Liver (tissue), 9 donors: Measurements from ENCODE around the gene ZNF45. TPM values are rescaled to one million over a fixed set of nuclear protein-coding genes. Genes with fewer than 3 reads are reported as not detected.
A peak's percentile ranks its signal among the peaks of the same experiment; 100 is the strongest.

ENCODE experiments used
- DNase-seq: peaks from one replicate; pipeline ENCODE4 v3.0.0-alpha.2; 2017; ENCODE audit warnings: low spot score
- H3K27ac ChIP-seq, 2 donors: one replicate each; pipeline ENCODE4 v1.7.0; 2013; ENCODE audit warnings: inconsistent platforms in 2 of 2, low read length in 2 of 2, control low read depth in 1 of 2, low read depth in 1 of 2, mild to moderate bottlenecking in 1 of 2
- H3K27me3 ChIP-seq, 4 donors: one replicate each; pipeline versions ENCODE4 v1.6.1 to v1.7.0; 2013; ENCODE audit warnings: low read length in 3 of 4, inconsistent platforms in 1 of 4, mild to moderate bottlenecking in 1 of 4, moderate library complexity in 1 of 4; ENCODE audit not compliant: control insufficient read depth in 4 of 4, insufficient read depth in 4 of 4
- H3K36me3 ChIP-seq, 4 donors: one replicate each; pipeline versions ENCODE4 v1.6.1 to v1.7.0; 2013; ENCODE audit warnings: low read length in 3 of 4, mild to moderate bottlenecking in 3 of 4, low read depth in 1 of 4, moderate library complexity in 1 of 4; ENCODE audit not compliant: control insufficient read depth in 4 of 4, insufficient read depth in 3 of 4
- H3K4me1 ChIP-seq, 4 donors: one replicate each; pipeline versions ENCODE4 v1.6.1 to v1.7.0; 2013; ENCODE audit warnings: low read length in 3 of 4, mild to moderate bottlenecking in 3 of 4, moderate library complexity in 1 of 4; ENCODE audit not compliant: control insufficient read depth in 4 of 4, insufficient read depth in 4 of 4
- H3K4me3 ChIP-seq, 3 donors: one replicate each; pipeline versions ENCODE4 v1.6.1 to v1.7.0; 2013; ENCODE audit warnings: low read length in 3 of 3, control low read depth in 1 of 3, low read depth in 1 of 3, mild to moderate bottlenecking in 1 of 3
- H3K9ac ChIP-seq, 2 donors: one replicate each; pipeline ENCODE4 v1.7.0; 2013; ENCODE audit warnings: low read length in 2 of 2, mild to moderate bottlenecking in 2 of 2, moderate library complexity in 2 of 2, control low read depth in 1 of 2, low read depth in 1 of 2
- H3K9me3 ChIP-seq, 4 donors: one replicate each; pipeline versions ENCODE4 v1.6.1 to v1.7.0; 2013; ENCODE audit warnings: low read length in 3 of 4; ENCODE audit not compliant: control insufficient read depth in 4 of 4
- ATF3 ChIP-seq: IDR thresholded peaks from 2 replicates; pipeline ENCODE4 v1.6.1; 2016; ENCODE audit warnings: antibody characterized with exemption
- CTCF ChIP-seq: fragments of 150-350 bp; IDR thresholded peaks from 2 replicates; pipeline ENCODE4 v1.5.1; 2017; ENCODE audit warnings: improper control_type of control experiment, low read depth, low read length; ENCODE audit not compliant: missing input control
- EGR1 ChIP-seq, 2 donors: IDR thresholded peaks; 2 replicates each; pipeline ENCODE4 v1.6.1; 2016 to 2018; ENCODE audit warnings: antibody characterized with exemption in 2 of 2, low read depth in 2 of 2
- FOXA1 ChIP-seq: IDR thresholded peaks from 2 replicates; pipeline ENCODE4 v1.6.1; 2016; ENCODE audit warnings: antibody characterized with exemption
- GABPA ChIP-seq, 2 donors: IDR thresholded peaks in 1 of 2; conservative IDR thresholded peaks in 1 of 2; 2 replicates each; pipeline ENCODE4 v1.6.1; 2016; ENCODE audit warnings: antibody characterized with exemption in 2 of 2, mild to moderate bottlenecking in 1 of 2, moderate library complexity in 1 of 2
- HNF4G ChIP-seq: IDR thresholded peaks from 2 replicates; pipeline ENCODE4 v1.6.1; 2016; ENCODE audit warnings: antibody characterized with exemption
- JUND ChIP-seq, 2 donors: IDR thresholded peaks; 2 replicates each; pipeline ENCODE4 v1.6.1; 2016; ENCODE audit warnings: antibody characterized with exemption in 2 of 2
- MAX ChIP-seq: IDR thresholded peaks from 2 replicates; pipeline ENCODE4 v1.6.1; 2016; ENCODE audit warnings: antibody characterized with exemption
- NR2F2 ChIP-seq: IDR thresholded peaks from 2 replicates; pipeline ENCODE4 v1.6.1; 2016; ENCODE audit warnings: antibody characterized with exemption
- RAD21 ChIP-seq, 2 donors: IDR thresholded peaks; 2 replicates each; pipeline ENCODE4 v1.6.1; 2016; ENCODE audit warnings: antibody characterized with exemption in 2 of 2, mild to moderate bottlenecking in 2 of 2
- REST ChIP-seq: IDR thresholded peaks from 2 replicates; pipeline ENCODE4 v1.6.1; 2016; ENCODE audit warnings: antibody characterized with exemption, mild to moderate bottlenecking
- RXRA ChIP-seq, 2 donors: IDR thresholded peaks; 2 replicates each; pipeline ENCODE4 v1.6.1; 2017 to 2018; ENCODE audit warnings: antibody characterized with exemption in 2 of 2, mild to moderate bottlenecking in 1 of 2
- SP1 ChIP-seq: IDR thresholded peaks from 2 replicates; pipeline ENCODE4 v1.6.1; 2018; ENCODE audit warnings: antibody characterized with exemption, mild to moderate bottlenecking
- TAF1 ChIP-seq: conservative IDR thresholded peaks from 2 replicates; pipeline ENCODE4 v1.6.1; 2016; ENCODE audit warnings: antibody characterized with exemption, mild to moderate bottlenecking
- YY1 ChIP-seq: IDR thresholded peaks from 2 replicates; pipeline ENCODE4 v1.6.1; 2016; ENCODE audit warnings: antibody characterized with exemption, mild to moderate bottlenecking
- ZBTB33 ChIP-seq: IDR thresholded peaks from 2 replicates; pipeline ENCODE4 v1.6.1; 2016; ENCODE audit warnings: antibody characterized with exemption
- WGBS: extraction: QIAGEN DNeasy Blood & Tissue Kit; methylation state at CpG from one replicate; pipeline ENCODE4 v1.1.7; 2013; 5-methylcytosine and 5-hydroxymethylcytosine counted together
- polyA plus RNA-seq, 2 donors: library from polyadenylated mRNA; stranded (reverse) in 1 of 2; unstranded in 1 of 2; fragments of 200-250 nt in 1 of 2; fragments of >200 nt in 1 of 2; fragmentation: Nextera tagmentation in 1 of 2; extraction: Ambion mirVana in 1 of 2; gene quantifications; one replicate each; pipeline versions ENCODE4 v1.2.1 to v1.2.3, GENCODE V29; 2013 to 2015
- total RNA-seq, 2 donors: library from RNA; depleted of rRNA; stranded (reverse); fragments of >200 nt; gene quantifications; one replicate each; pipeline ENCODE4 v1.2.3, GENCODE V29; 2014
- donor health status: healthy.
- donor health status: healthy.
- donor health status: healthy.
- donor health status: healthy.
- donor health status: healthy.

The ZNF45 gene
- total and polyA plus RNA-seq, 4 donors, result 1.5 to 11.1 (median 4.3) TPM

- peaks cover 0 to 13% (median 10%) of the 10 kb centered on the region in 4 donors for H3K36me3 ChIP-seq
- TF ChIP-seq JUND (IDR thresholded peaks at IDR 0.05) (no peak), HNF4G (no peak), RAD21 (IDR thresholded peaks at IDR 0.05) (no peak), GABPA (IDR thresholded peaks at IDR 0.05 in 1 of 2, conservative IDR thresholded peaks at IDR 0.05 in 1 of 2) (no peak), MAX (no peak), NR2F2 (no peak), REST (no peak), TAF1 (no peak), CTCF (no peak), SP1 (no peak), ZBTB33 (no peak), FOXA1 (no peak), RXRA (IDR thresholded peaks at IDR 0.05) (no peak), EGR1 (IDR thresholded peaks at IDR 0.05; ENCODE audit: low read depth in 2 of 2) (no peak), YY1 (no peak), ATF3 (no peak)
- H3K27me3 ChIP-seq, result no peaks in the 10 kb centered on the region
- peaks cover 3 to 14% (median 11%) of the 10 kb centered on the region in 4 donors for H3K4me1 ChIP-seq
- WGBS, result 51% methylated on average over 5 of the region's 5 CpGs
- DNase-seq, result no peak
- no peak overlapping the region for H3K9ac ChIP-seq
- H3K9me3 ChIP-seq, result peaks cover 2 to 14% (median 8%) of the 10 kb centered on the region in 4 donors
- no peak overlapping the region for H3K27ac ChIP-seq
- H3K4me3 ChIP-seq, result peak overlapping the region in 1 of 3 donors; percentile 34
Observed at GRCh38 chr19:43936188-43936587, 1.1 kb upstream of the ZNF45 start.
